GM19239 (cell line): ENCODE data around the gene UPB1.
"Not testable (repeated sequence)": the region's sequence is repeated elsewhere in the genome, so short reads cannot be mapped to it uniquely, and the experiment has no call there.

Source experiments
- DNase-seq: peaks from one replicate; pipeline ENCODE4 v3.0.0; 2011; ENCODE audit warnings: low spot score; ENCODE audit not compliant: insufficient read length
- FAIRE-seq: peaks from 2 replicates; lab custom pipeline; 2011; peaks lifted over from hg19 to GRCh38; lab: Jason Lieb, UNC

UPB1 gene

DNA sequence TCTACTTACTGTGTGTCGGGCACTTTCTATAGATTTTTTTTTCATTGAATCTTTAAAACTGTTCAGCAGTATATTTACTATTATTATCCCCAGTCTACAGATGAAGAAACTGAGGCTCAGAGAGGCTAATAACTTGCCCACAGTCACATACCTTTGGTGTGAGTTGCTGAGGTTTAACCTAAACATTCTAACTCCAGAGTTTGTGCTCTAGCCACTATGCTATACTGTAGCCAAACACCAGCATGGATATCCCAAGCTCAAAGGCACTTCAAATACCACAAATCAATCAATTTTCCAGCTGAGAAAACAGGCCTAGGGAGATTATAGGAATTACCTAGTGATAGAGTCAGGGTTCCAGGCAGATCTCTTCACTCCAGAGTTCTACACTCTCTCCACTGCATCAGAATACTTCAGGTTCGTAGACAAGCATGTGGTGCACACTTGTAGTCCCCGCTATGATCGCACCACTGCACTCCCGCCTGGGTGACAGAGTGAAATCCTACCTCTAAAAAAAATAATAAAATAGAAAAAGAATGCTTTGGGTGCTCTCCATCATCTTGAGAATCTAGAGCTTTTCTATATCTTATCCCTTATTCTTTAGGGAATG lies 20.4 kb upstream of the UPB1 start:
- FAIRE-seq: no peak
- DNase-seq: no peak

DNA sequence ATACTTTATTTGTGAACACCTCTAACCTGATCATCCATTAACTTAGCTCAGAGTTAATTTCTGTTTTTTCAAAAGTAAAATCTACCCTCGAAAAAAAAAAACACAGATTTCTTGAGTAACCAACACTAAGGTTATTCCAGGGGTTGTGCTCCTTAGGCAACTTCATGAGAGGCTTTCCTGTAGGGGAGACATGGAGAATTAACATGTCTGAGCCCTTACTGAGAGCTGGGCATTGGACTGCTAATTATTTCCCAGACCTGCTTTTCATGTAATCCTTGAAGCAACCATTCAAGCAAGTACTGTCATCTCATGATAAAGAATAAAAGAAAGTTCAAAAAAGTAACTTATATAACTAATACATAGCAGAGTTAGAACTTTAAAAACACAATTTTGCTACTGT lies 13.5 kb upstream of the UPB1 start:
- DNase-seq (no peak), FAIRE-seq (no peak)

DNA sequence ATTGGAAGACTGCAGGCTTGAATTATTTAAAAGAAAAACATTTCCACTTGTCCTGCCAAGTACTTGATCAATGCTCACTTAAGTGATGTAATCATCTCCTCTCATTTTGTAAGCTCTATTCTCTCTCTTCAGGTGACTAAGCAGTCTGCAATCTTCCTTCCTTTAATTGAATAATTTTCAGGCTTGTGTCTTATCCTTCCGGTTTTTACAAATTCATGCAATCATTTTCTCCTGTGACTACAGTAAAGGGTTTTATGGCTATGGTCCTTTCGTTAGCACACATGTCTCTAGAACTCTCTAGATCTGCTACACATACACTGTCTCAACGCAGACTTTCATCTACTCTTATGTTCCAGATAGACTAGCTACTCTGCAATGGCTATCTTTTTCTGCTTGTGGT lies 12.6 kb upstream of the UPB1 start:
- no peak for DNase-seq
- no peak for FAIRE-seq

DNA sequence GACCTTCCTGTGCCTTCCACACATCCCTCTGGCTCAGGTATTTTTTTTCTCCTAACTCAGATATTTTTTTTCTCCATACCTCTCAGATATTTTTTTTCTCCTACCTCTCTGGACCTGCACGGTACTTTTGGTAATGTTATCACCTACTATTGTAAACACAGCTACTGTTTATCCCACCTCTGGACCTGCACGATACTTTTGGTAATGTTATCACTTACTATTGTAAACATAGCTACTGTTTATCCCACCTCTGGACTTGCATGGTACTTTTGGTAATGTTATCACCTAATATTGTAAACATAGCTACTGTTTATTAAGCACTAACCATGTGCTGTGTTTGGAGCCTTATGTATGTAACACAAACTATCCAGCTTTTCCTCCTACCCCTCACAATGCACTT lies 12.1 kb upstream of the UPB1 start:
- no peak for FAIRE-seq
- no peak for DNase-seq

DNA sequence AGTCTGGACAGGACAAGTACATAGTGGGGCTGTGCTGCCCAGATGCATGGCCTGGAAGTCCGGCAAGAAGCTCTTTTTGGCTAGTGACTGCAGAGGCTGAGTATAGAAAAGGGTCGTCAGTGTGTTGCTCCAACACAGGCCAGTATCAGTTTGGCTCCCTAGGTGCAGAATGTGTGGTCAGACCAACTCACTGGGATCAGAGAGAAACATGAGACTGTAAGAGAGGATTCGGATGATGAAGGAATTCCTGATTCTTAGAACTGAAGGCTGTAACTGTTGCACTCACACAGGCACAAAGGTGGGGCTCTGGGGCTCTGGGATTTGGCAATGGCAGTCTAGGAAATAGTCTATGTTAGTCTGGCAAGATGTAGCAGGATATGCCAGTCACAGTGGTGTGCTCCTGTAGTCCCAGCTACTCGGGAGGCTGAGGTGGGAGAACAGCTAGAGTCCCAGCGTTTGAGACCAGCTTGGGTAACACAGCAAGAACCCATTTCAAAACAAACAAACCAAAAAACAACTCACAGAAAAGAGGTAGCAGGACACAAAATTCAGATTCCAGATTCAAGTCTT lies 11.1 kb upstream of the UPB1 start:
- FAIRE-seq: no peak
- DNase-seq: no peak

DNA sequence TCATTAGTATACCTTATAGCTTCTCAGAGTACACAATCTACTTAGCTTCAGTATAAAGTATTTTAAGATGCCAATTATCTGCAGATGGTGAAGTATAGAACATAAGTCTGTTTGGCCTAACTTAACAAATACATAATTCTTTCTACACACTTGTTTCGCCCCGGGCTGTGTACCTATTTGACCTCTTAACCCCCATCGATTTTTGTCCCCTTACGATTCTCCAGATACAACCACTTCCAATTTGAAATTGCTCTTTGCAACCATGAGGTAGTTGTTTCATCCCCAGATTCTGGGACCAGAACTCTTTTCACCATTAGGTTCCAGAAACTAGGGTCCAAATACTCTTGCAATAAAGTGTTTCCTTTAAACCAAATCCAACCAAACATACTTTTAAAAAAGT lies 10.0 kb upstream of the UPB1 start:
- DNase-seq (no peak), FAIRE-seq (no peak)

DNA sequence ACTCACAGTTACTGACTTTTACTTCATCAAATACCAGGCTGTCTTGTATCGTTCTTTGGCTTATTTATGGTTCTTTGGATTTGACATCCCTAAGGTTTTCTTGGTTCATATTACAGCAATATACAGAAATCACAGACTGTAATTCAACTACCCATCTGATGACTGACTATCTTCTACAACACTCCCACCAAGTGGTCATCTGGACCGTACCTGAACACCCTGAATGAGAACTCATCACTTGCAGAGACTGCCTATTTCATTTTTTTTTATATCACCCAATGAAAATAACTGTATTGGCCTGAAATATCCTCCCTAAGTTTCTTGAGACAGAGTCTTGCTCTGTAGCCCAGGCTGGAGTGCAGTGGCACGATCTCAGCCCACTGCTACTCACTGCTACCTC lies 9.5 kb upstream of the UPB1 start:
- peak; percentile 39 for FAIRE-seq
- no peak for DNase-seq

DNA sequence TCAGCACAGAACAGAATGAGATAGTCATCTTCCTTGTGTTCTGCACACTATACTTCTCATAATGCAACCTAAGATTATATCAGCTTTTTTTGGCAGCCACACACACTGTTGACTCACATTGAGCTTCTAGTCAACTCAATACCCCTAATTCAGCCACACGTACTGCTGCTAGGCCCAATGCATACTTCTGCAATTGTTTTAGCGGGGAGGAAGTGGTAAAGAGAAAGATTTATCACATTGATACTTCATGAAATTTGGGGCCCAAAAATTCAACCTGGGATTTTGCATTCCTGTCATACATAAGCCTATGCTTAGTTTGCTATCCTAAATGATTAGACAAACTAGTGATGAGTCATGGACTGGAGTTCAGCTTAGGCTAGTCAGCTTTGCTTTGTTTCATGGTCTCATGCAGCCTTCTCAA lies 8.6 kb upstream of the UPB1 start:
- DNase-seq (no peak), FAIRE-seq (no peak)

DNA sequence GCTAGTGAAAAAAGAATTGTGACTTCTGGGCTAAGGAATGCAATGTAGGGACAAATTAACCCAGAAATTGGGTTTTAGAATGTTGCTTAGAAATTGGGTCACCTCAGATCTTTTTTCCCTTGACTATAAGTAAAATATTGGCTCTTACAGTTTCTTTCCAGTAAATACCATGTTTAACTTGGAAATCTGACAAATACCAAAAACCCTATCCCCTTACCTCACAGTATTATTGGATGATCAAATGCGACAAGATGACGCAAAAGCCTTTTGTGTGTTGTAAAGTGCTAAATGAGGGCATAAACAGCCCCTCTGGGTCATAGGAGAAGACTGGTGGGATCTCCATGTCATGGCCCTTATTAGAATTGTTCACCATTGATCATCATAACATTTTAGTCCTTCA lies 6.1 kb upstream of the UPB1 start:
- no peak for FAIRE-seq
- DNase-seq: no peak

DNA sequence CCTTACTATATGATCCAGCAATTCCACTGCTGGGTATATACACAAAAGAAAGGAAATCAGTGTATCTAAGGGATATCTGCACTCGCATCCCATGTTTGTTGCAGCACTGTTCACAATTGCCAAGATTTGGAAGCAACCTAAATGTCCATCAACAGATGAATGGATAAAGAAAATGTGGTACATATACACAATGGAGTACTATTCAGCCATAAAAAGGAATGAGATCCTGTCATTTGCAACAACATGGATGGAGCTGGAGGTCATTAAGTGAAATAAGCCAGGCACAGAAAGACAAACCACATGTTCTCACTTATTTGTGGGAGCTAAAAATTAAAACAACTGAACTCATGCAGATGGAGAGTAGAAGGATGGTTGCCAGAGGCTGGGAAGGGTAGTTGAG lies 5.7 kb upstream of the UPB1 start:
- not testable (repeated sequence) for FAIRE-seq

DNA sequence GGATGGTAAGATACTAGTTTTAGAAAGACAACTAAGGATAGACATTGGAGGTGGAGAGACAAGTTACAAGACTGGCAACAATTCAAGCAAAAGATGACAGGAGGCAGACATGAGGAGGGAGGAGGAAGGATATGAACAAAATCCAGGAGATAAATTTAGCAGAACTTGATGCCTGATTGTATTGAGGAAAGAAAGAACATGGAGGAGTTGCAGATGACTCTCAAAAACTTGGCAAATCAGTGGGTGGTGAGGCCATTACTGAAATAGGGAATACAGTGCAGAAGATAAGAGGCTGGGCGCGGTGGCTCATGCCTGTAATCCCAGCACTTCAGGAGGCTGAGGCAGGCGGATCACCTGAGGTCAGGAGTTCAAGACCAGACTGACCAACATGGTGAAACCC lies 2.7 kb upstream of the UPB1 start:
- FAIRE-seq (no peak), DNase-seq (no peak)

More for the DNA sequence above, 5.7 kb upstream of the UPB1 start:
- DNase-seq: not testable (repeated sequence)

DNA sequence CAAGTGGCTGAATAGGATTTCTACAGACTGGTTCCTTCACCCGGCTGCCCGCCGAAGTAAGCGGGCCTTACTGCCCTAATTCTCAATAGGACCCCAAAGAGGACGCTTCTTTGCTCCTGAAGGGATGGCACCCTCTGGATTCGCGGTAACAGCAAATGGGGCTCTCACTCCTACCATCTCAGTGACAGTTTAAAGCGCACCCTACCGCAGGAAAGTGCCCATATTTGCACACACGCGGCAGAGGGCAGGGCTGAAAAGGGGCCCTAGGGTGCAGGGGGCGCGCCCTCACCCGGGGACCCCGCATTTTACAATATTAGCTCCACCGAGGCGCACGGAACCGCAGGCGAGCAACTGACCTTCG lies 985 bp upstream of the UPB1 start:
- DNase-seq (no peak), FAIRE-seq (no peak)

DNA sequence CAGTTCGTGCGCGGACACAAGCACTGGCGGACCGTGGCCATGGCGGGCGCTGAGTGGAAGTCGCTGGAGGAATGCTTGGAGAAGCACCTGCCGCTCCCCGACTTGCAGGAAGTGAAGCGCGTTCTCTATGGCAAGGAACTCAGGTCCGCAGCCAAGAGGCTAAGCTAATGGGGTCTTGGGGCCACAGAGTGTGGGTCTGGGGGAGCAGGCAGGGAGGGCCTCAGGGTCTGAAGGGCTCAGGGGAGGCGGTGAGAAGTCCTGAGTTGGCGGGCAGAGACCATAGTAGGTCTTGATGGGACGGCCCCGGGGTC lies 188 bp downstream of the UPB1 start:
- no peak for DNase-seq
- no peak for FAIRE-seq

DNA sequence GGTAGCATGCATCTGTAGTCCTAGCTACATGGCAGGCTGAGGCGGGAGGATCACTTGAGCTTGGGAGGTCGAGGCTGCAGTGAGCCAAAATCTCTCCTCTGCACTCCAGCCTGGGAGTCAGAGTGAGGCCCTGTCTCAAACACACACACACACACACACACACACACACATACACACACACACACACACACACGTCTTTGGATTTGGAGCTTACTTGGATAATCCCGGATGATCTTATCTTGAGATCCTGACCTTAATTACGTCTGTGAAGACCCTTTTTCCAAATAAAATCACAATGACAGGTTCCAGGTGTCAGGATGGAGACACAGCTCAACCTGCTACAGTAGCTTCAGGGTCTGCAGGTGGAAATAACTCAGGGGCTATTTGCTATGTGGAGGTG lies 1.1 kb downstream of the UPB1 start:
- FAIRE-seq: no peak
- no peak for DNase-seq

DNA sequence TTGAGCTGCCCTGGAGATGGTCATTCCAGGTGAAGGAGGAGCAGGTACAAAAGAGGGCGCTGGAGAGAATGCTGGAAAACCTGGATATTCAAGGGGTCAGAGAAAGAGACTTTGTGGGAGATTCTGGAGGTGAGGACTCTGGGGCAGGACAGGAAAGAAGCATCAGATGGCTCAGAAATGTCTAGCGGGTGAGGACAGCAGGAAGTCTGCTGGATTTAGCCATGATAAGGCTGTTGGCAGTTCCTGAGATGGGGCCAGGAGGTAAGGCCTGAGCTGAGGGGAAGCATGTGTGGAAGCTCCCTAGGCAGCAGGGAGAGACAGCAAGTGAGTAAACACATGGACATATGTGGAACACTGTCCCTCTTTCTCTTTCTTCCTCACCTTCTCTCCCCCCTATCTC lies 1.5 kb downstream of the UPB1 start:
- no peak for FAIRE-seq
- DNase-seq: no peak

DNA sequence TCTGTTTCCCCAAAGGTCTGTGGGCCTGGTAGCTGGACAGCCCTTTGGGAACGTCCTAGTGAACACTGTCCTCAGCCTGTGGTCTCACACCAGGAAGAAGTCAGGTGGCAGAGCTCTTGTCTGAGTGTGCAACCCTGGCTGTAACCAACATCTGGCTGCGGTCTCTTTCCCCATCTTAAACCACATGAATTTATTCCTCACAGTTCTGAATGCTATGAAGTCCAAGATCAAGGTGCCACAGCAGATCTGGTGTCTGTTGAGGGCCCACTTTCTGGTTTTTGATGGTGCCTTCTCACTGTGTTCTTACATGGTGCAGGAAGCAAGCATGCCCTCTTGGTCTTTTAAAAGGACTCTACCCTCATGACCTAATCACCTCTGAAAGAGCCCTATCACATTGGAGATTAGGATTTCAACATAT lies 2.7 kb downstream of the UPB1 start:
- no peak for FAIRE-seq
- no peak for DNase-seq

DNA sequence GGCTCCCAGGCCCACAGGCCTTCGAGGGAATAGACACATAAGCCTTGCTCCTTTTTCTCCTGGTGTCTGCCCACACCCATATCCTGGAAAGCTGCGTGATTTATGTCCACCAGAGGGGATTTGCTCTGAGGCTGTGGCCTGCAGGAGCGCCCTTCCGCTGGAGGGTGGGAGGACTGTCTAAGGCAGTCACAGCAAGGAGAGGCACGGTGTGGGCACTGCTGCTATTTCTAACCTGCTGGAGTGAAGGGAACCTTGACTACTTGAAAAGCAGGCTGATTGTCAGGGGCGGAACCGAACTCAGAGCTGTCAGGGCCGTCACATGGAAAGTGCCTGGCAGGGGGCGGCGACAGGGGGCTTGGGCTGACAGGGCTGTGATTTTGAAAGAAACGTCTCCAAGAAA lies 3.7 kb downstream of the UPB1 start:
- DNase-seq (no peak), FAIRE-seq (no peak)

DNA sequence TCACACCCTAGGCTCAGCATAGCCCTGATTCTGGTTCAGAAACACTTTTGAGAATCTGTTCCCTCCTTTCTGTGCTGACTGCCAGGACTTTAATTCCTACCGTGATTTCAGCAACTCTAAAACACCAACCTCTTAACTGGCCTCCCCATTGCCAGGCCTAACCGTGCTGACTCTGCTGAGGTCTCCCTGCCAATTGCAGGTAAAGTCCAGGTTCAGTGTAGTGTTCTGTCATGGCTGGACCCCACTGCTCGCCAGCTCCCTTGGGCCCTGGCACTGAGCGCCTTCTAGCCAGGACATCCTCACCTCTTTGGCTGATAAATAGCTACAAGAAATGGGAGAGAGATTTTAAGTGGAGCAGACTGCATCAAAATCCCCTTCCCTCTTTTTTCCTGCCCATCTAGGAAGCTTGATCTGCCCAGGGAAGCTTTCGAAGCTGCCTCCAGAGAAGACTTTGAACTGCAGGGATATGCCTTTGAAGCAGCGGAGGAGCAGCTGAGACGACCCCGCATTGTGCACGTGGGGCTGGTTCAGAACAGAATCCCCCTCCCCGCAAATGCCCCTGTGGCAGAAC lies 4.7 kb downstream of the UPB1 start:
- FAIRE-seq (no peak), DNase-seq (no peak)

DNA sequence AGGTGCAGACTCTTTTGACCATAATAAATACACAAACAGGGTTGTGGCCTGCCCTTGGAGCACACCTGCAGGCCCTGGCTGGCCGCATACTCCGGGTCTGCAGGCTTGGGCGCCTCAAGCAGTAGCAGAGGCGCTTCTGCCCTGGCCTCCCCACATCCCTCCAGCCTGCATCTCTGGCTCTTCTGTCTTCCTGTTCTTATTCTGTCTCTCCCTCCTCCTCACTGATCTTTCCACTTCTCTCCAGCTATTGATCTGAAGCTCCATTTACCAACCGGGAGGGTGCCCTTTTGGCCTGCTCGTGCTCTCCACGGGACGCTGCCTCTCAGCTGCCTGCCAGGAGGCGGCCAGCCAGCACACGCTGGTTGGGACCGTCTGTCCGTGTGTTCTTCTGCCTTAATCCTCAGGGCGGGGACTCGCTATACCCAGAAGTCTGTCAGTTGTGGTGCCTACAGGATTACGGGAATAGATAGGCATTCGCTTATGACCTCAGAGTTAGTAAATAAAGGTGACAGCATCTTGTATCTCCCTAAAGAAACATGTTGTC lies 5.2 kb downstream of the UPB1 start:
- DNase-seq: no peak
- no peak for FAIRE-seq

DNA sequence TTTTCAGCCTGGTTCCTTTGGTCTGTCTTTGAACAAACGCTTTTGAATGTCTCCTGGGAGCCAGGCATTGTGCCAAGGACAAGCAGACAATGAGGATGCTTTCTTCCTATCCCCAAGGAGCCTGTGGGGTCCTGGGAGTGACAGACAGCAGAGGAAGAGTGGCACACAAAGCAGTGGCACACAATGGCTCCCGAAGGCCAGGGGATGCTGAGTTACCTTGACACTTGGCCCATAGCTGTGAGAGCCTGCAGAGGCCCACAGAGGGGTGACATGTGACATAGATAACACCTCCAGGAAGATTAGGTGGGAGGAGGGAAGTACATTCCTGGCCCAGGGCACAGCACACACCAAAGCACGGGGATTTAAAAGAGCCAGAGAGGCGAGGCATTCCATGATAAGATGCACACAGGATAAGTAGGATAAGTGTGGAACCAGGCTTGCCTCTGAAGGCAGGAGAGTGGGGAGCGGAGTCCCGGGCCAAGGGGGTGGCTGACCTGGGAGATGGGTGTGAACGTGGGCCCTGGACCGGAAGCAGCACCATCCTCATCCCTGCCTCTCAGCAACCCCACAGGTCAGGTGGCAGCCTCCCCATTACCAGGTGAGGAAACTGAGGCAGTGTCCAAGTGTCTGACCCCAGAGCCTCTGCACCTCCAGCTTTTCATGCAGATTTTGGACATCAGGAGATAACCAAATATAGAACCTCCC lies 6.3 kb downstream of the UPB1 start:
- FAIRE-seq: no peak

DNA sequence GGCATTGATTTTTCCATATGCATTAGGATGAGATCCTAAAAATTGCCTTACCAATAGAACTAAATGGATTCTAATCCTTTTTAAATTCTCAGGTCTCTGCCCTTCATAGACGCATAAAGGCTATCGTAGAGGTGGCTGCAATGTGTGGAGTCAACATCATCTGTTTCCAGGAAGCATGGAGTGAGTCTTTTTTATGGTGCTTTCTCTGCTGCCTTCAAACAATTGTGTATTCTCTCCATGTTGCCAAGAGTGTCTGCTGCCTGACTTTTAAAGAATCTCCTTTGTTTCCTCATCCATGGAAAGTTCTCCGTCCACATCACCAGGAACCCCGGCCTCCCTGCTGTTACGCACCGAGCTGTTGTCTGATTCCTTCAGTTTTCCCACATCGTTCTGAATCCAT lies 6.9 kb downstream of the UPB1 start:
- FAIRE-seq (no peak), DNase-seq (no peak)

More for the DNA sequence above, 6.3 kb downstream of the UPB1 start:
- DNase-seq: no peak

DNA sequence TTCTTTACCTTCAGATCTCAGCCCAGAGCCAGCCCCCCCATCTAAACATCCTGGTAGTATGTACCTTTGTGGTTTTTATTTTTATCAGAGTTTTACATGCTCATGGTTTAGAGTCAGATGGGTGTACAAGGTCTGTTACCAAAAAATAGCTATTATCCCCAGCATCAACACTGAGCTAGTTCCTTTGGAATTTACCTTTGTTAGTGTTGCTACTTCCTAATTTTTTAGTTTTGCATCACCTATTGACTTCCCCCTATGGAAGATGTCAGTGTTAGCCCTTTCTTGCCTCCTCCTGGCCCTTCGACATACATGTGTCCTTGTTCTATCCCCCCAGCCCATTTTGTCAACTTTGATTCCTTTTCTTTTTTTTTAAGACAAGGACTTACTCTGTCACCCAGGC lies 7.4 kb downstream of the UPB1 start:
- no peak for DNase-seq
- no peak for FAIRE-seq
